ENCODE measurements around the gene TRAF1.

Gene TRAF1

DNA sequence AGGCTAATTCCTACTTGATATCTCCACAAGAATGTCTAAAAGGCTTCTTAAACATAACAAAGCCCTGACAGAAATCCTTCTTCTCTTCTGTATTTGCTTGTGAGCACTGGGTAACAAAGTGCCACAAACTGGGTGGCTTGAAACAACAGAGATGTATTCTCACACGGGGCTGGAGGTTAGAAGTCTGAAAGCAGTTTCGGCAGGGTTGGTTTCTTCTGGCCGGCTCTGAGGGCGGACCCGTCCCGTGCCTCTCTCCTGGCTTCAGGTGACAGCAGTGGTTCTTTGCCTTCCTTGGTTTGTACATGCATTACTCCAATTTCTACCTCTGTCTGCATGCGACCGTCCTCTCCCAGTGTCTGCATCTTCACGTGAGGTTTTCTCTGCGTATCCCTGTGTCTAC is 14.0 kb upstream of the TRAF1 start:
- Histone ChIP-seq H3K27ac (ENCODE audit: low read depth, low read length) (no peak overlapping the region), H3K36me3 (ENCODE audit: control insufficient read depth, insufficient read depth, low read length) (no peaks in the 10 kb centered on the region), H3K4me1 (ENCODE audit: control insufficient read depth, insufficient read depth, low read length) (peaks cover 30% of the 10 kb centered on the region)

GRCh38 chr9:120938851-120939250 is 12.3 kb upstream of the TRAF1 start:
- no peaks in the 10 kb centered on the region for H3K9me3 ChIP-seq (ENCODE audit: control insufficient read depth, insufficient read depth, low read depth, low read length)
- peaks cover 21% of the 10 kb centered on the region for H3K4me1 ChIP-seq (ENCODE audit: control insufficient read depth, insufficient read depth, low read length)
- no peak overlapping the region for H3K9ac ChIP-seq (ENCODE audit: low read length)
- no peaks in the 10 kb centered on the region for H3K36me3 ChIP-seq (ENCODE audit: control insufficient read depth, insufficient read depth, low read length)
- H3K27me3 ChIP-seq (ENCODE audit: control insufficient read depth, insufficient read depth, low read length) = no peaks in the 10 kb centered on the region
- no peak overlapping the region for H3K4me3 ChIP-seq (ENCODE audit: low read depth, low read length)
- no peak overlapping the region for H3K27ac ChIP-seq (ENCODE audit: low read depth, low read length)

More for the DNA sequence above, 14.0 kb upstream of the TRAF1 start:
- Histone ChIP-seq H3K4me3 (ENCODE audit: low read depth, low read length) (no peak overlapping the region), H3K9me3 (ENCODE audit: control insufficient read depth, insufficient read depth, low read depth, low read length) (no peaks in the 10 kb centered on the region), H3K9ac (ENCODE audit: low read length) (no peak overlapping the region), H3K27me3 (ENCODE audit: control insufficient read depth, insufficient read depth, low read length) (no peaks in the 10 kb centered on the region)

DNA sequence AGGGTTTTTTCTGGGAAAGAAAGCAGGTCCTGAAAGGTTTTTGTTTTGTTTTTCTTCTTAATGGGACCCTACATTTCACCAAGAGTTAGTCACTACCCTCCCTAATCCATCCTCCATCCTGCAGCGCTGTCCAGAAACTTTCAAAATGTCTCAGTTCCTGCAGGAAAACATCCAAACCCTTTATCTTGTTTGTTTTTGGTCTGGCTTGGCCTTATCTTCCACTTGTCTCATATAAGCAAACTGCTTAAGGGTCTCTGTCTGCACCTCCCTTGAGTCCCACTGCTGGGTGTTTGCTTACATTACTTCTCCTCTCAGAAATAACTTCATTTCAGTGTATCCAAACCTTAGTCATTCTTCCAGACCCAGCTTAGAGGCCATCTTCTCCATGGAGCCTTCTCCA is 11.0 kb upstream of the TRAF1 start:
- H3K27ac ChIP-seq (ENCODE audit: low read depth, low read length) = no peak overlapping the region
- H3K4me1 ChIP-seq (ENCODE audit: control insufficient read depth, insufficient read depth, low read length) = peaks cover 15% of the 10 kb centered on the region

DNA sequence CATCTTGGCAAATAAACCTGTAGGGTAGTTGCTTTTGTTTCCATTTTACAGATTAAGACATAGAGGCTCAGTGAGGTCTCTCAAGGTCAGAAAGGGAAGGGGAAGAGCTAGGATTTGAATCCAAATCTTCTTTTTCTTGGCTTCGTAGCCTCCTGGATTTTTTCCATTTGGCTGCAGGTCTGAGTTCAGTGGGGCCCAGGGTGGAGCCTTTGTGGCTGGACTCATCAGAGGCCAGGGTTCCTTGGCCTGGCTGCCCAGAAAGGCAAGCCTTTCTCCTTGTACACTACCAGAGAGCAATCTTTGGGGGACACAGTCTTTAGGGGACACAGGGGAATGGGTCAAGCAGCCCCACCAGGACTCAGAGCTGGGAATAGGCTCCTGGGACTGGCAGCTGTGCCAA is 10.5 kb upstream of the TRAF1 start:
- no peaks in the 10 kb centered on the region for H3K36me3 ChIP-seq (ENCODE audit: control insufficient read depth, insufficient read depth, low read length)
- H3K27me3 ChIP-seq (ENCODE audit: control insufficient read depth, insufficient read depth, low read length) = no peaks in the 10 kb centered on the region
- no peak overlapping the region for H3K27ac ChIP-seq (ENCODE audit: low read depth, low read length)
- H3K9ac ChIP-seq (ENCODE audit: low read length) = no peak overlapping the region
- H3K4me1 ChIP-seq (ENCODE audit: control insufficient read depth, insufficient read depth, low read length) = peaks cover 10% of the 10 kb centered on the region
- no peaks in the 10 kb centered on the region for H3K9me3 ChIP-seq (ENCODE audit: control insufficient read depth, insufficient read depth, low read depth, low read length)
- no peak overlapping the region for H3K4me3 ChIP-seq (ENCODE audit: low read depth, low read length)

More for the DNA sequence above, 11.0 kb upstream of the TRAF1 start:
- no peaks in the 10 kb centered on the region for H3K36me3 ChIP-seq (ENCODE audit: control insufficient read depth, insufficient read depth, low read length)
- no peaks in the 10 kb centered on the region for H3K27me3 ChIP-seq (ENCODE audit: control insufficient read depth, insufficient read depth, low read length)
- H3K4me3 ChIP-seq (ENCODE audit: low read depth, low read length) = no peak overlapping the region
- no peak overlapping the region for H3K9ac ChIP-seq (ENCODE audit: low read length)
- no peaks in the 10 kb centered on the region for H3K9me3 ChIP-seq (ENCODE audit: control insufficient read depth, insufficient read depth, low read depth, low read length)

GRCh38 chr9:120936764-120937122 is 10.1 kb upstream of the TRAF1 start:
- H3K9ac ChIP-seq (ENCODE audit: low read length) = no peak overlapping the region
- no peak overlapping the region for H3K27ac ChIP-seq (ENCODE audit: low read depth, low read length)
- H3K4me3 ChIP-seq (ENCODE audit: low read depth, low read length) = no peak overlapping the region
- H3K9me3 ChIP-seq (ENCODE audit: control insufficient read depth, insufficient read depth, low read depth, low read length) = no peaks in the 10 kb centered on the region
- peaks cover 10% of the 10 kb centered on the region for H3K4me1 ChIP-seq (ENCODE audit: control insufficient read depth, insufficient read depth, low read length)
- no peaks in the 10 kb centered on the region for H3K27me3 ChIP-seq (ENCODE audit: control insufficient read depth, insufficient read depth, low read length)
- H3K36me3 ChIP-seq (ENCODE audit: control insufficient read depth, insufficient read depth, low read length) = no peaks in the 10 kb centered on the region

- Histone ChIP-seq H3K4me3 (ENCODE audit: low read depth, low read length) (no peak overlapping the region), H3K36me3 (ENCODE audit: control insufficient read depth, insufficient read depth, low read length) (no peaks in the 10 kb centered on the region), H3K9me3 (ENCODE audit: control insufficient read depth, insufficient read depth, low read depth, low read length) (no peaks in the 10 kb centered on the region), H3K4me1 (ENCODE audit: control insufficient read depth, insufficient read depth, low read length) (peaks cover 7% of the 10 kb centered on the region), H3K27me3 (ENCODE audit: control insufficient read depth, insufficient read depth, low read length) (no peaks in the 10 kb centered on the region), H3K27ac (ENCODE audit: low read depth, low read length) (no peak overlapping the region), H3K9ac (ENCODE audit: low read length) (no peak overlapping the region)
Measured at GRCh38 chr9:120936011-120936763, 9.6 kb upstream of the TRAF1 start.

DNA sequence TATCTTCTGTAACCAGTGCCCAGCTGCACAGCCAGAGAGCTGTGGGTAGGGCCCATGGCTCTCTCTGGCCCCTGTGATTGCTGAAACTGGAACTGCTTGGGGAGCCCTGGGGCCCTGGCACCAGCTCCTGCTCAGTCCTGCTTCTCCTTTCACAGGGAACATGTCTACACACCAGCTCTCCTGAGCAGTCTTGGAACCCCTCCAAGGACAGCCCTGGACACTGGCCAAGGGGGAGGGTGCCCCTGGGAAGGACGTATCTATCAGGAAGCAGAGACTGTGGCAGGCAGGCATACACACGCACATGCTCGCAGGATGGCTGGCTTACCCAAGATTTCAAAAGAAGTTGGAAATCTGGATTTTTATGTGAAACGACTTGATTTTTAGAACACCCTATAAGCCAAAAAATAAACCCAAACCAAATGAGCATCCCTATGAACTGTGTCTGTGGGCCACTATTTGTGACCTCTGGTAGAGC is 8.8 kb upstream of the TRAF1 start:
- Histone ChIP-seq H3K9me3 (ENCODE audit: control insufficient read depth, insufficient read depth, low read depth, low read length) (no peaks in the 10 kb centered on the region), H3K4me3 (ENCODE audit: low read depth, low read length) (no peak overlapping the region), H3K9ac (ENCODE audit: low read length) (no peak overlapping the region), H3K4me1 (ENCODE audit: control insufficient read depth, insufficient read depth, low read length) (no peaks in the 10 kb centered on the region), H3K27me3 (ENCODE audit: control insufficient read depth, insufficient read depth, low read length) (no peaks in the 10 kb centered on the region), H3K36me3 (ENCODE audit: control insufficient read depth, insufficient read depth, low read length) (no peaks in the 10 kb centered on the region), H3K27ac (ENCODE audit: low read depth, low read length) (no peak overlapping the region)

DNA sequence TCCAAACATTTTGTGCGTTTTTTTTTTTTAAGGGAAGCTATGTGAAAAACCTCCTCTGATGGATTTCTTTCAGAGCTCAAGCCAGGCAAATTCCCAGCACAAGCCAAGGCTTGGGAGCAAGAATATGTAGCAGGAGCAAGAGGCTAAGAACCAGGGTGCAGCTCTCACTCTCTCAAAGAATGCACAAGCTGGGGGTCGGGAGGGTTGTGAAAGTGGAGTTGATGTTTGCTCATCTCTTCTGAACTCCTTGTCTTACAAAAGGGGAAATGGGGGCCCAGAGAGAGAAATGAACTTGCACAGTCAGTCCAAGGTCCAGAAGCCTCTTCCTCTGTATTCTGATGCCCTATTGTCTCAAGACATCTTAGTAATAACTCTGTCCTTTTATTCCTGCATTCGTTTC is 7.7 kb upstream of the TRAF1 start:
- H3K4me3 ChIP-seq (ENCODE audit: low read depth, low read length) = no peak overlapping the region
- H3K9ac ChIP-seq (ENCODE audit: low read length) = no peak overlapping the region
- no peak overlapping the region for H3K27ac ChIP-seq (ENCODE audit: low read depth, low read length)
- H3K27me3 ChIP-seq (ENCODE audit: control insufficient read depth, insufficient read depth, low read length) = no peaks in the 10 kb centered on the region
- H3K9me3 ChIP-seq (ENCODE audit: control insufficient read depth, insufficient read depth, low read depth, low read length) = no peaks in the 10 kb centered on the region
- H3K4me1 ChIP-seq (ENCODE audit: control insufficient read depth, insufficient read depth, low read length) = 0 out of 2 replicates have a peak, but pooled peaks cover 2% of the 10 kb centered on the region
- no peaks in the 10 kb centered on the region for H3K36me3 ChIP-seq (ENCODE audit: control insufficient read depth, insufficient read depth, low read length)

DNA sequence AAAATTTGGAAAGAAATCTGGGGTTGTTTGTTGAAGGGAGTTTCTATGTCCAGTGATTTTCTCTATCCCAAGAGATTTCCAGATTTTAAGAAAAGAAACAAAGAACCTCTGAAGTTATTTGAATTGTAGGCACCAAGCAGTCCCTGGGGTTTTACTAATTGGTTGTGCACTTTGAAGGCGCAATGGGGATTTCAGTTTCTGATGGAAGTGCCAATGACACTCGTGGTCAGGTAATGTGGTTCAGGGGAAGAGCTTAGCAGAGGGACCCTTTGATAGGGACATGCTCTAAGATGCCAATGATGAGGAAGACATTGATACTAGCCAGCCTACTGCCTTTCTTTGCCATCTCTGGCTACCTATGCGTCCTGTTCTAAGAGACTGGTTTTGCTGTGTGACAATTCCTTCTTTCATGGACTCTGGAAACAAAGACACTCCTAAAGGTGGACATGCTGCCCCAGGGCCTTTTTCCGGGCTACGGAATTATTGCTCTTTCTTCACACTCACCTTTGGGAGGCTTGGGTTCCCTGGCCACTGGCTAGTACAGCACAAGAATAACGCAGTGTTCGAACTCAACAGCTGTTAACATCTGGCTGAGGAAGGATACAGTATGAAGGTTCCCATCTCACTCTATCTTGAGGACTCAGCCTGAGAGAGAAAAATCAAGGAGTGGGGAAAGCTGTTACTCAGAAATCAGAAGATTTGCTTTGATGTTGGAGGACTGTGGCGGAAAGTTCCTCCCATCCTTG is 6.9 kb upstream of the TRAF1 start:
- Histone ChIP-seq H3K4me1 (ENCODE audit: control insufficient read depth, insufficient read depth, low read length) (0 out of 2 replicates have a peak, but pooled peaks cover 6% of the 10 kb centered on the region), H3K27ac (ENCODE audit: low read depth, low read length) (no peak overlapping the region), H3K36me3 (ENCODE audit: control insufficient read depth, insufficient read depth, low read length) (no peaks in the 10 kb centered on the region), H3K9me3 (ENCODE audit: control insufficient read depth, insufficient read depth, low read depth, low read length) (no peaks in the 10 kb centered on the region), H3K4me3 (ENCODE audit: low read depth, low read length) (no peak overlapping the region), H3K27me3 (ENCODE audit: control insufficient read depth, insufficient read depth, low read length) (peaks cover under 1% of the 10 kb centered on the region; the same call in 1 of the 2 replicates), H3K9ac (ENCODE audit: low read length) (no peak overlapping the region)

DNA sequence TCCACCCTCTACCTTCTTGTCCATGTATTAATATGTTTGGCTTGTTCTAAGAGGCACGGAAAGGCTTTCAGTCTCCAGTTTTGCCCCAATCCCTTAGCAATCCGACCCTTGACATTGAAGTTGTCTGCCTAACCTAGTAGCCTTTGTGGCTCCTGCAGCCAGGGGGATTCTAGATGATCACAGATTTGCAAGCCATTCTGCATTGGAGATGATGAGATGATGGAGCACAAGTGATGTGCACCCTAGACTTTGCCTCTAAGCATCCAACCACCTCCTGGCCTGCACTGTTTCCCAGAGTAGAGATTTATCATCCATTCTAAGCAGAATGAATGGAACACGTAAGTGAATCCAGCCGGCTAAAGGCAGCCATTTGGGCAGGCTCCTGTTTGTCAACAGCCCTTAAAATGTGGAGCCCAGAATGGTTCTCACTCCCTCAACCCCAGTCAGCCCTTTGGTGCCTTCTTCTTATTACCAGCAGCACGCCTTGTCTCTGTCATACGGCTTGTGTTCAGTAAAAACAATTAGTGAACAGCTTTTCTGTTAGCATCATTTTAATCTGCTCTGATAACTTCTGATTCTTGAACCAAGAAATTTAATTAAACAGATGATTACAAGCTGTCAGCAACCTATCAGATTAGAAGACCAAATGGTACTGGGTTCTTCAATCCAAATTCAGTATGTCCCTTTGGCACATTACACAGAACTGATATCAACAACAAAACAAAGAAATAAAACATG is 5.7 kb upstream of the TRAF1 start:
- Histone ChIP-seq H3K36me3 (ENCODE audit: control insufficient read depth, insufficient read depth, low read length) (no peaks in the 10 kb centered on the region), H3K9ac (ENCODE audit: low read length) (no peak overlapping the region), H3K27ac (ENCODE audit: low read depth, low read length) (no peak overlapping the region), H3K4me1 (ENCODE audit: control insufficient read depth, insufficient read depth, low read length) (peaks cover 11% of the 10 kb centered on the region; the same call in 1 of the 2 replicates), H3K9me3 (ENCODE audit: control insufficient read depth, insufficient read depth, low read depth, low read length) (no peaks in the 10 kb centered on the region), H3K4me3 (ENCODE audit: low read depth, low read length) (no peak overlapping the region), H3K27me3 (ENCODE audit: control insufficient read depth, insufficient read depth, low read length) (peaks cover 12% of the 10 kb centered on the region)
